Left renal pelvis (tissue), 4 donors: ENCODE results near the gene RALGAPA1. TPM values are rescaled to one million over a fixed set of nuclear protein-coding genes. Genes with fewer than 3 reads are reported as not detected.

Source experiments
- DNase-seq, 4 donors: peaks; one replicate each; pipeline ENCODE4 v3.0.0-alpha.2; 2013; ENCODE audit warnings: low read depth in 4 of 4, low spot score in 3 of 4
- polyA plus RNA-seq, 4 donors: library from polyadenylated mRNA; unstranded; fragments of 120-200 nt; gene quantifications; one replicate each; pipeline ENCODE4 v1.2.1, GENCODE V29; 2013; ENCODE audit not compliant: insufficient read length in 4 of 4

RALGAPA1 gene
- polyA plus RNA-seq, 4 donors = 38.9 to 48.1 (median 42.8) TPM

DNA sequence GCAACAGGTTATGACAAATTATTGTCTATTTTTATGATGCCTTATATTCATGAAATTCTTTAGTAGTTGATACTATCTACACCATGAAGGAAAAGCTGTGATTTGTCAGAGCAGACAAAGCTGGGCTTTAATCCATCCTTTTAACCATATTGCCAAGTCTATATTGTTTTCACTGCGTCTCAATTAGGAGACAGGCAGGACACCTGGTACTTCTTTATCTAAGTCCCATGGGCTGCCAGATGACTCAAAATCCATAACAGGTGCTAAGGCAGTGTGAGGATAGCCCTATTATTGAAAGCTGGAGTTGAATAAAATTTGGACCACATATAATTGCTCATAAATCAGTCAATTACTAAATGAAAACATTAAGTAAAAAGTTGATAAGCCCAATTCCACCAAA is 252.5 kb downstream of the RALGAPA1 start:
- DNase-seq = no peak

DNA sequence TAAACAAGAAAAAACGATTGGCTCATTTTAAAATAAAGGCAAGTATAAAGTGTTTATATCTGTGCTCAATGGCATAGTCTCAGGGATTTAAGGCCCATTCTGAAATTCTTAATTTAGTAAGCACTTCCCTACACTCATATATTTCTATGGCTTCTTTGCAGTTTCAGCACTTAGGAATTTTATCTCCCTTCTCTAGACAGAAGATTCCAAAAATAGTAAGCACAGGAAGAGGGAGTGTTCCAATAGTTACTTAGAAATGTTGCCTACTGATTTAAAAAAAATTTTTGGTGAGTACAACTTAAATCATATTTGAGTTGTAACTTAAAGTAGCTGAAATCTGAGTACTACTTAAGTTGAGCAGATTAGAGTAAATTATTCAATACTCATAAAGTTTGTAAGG is 255.3 kb downstream of the RALGAPA1 start:
- no peak for DNase-seq

DNA sequence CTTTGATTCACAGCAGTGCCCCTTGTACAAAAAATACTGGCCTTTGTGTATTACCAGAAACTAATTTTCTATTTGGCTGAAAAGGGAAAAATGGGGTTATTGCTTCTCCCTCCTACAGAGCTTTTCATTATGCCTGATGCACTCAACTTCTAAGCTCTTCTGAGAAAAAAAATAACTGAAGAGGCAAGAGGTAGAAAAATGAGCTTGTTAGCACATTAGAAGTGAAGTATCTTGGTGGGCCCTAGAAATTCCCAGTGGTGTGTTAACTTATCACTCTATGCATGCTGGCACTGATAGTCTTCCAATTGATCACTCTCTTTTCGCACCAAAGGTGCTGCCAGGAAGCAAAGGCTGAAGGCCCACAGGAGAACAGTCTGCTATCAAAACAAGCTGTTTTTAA is 258.0 kb downstream of the RALGAPA1 start:
- DNase-seq = no peak

DNA sequence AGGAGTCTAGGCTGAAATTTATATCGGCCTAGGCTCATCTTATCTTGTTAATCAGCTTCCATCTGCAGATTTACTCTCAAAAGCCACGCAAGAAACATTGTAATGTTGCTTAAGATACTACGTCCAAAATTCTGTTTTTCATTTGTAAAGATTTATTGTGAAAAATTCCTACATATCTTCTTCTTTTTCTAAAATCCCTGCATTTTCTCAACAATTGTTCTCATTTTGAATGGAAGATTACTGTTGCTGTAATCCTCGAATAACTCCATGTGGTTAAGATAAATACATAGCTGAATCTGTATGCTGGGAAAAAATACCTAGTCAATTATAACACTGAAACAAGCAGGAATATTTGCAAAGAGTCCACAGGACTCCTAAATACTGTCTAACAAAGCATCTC is 259.5 kb downstream of the RALGAPA1 start:
- no peak for DNase-seq

DNA sequence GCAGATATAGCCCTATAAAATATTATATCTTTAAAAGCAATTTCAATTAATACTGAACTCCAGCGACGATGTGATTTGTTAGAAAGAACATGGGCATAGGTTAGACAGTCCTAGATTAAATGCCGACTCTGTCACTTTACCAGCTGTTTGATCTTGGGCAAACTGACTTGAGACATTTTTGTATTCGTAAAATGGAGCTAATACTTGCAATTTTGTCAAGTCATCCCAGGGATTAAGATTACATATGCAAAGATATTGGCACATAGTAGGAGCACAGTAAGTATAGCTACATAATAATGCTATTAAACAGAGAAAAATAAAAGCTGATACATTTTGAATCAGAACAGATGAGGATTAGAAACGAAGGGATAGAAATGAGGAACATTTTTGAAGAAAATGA is 266.1 kb downstream of the RALGAPA1 start:
- no peak for DNase-seq

DNA sequence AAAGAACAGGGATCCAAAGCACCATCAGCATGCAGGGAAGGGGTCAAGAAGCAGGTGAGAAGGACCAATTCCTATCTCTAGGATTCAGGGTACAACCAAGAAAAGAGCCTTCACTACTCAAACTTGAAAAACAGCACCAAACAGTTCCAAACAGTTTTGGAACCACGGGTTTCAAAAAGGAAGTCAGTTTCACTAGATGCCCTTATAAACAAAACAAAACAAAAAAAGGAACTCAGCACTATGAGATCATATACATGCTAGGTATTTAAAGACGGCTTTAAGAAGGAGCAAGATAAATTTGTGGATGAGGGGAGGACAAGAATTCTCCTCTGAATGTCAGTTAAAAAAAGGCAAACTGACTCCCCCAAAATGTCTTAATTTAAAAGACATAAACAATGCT is 269.1 kb downstream of the RALGAPA1 start:
- no peak for DNase-seq

DNA sequence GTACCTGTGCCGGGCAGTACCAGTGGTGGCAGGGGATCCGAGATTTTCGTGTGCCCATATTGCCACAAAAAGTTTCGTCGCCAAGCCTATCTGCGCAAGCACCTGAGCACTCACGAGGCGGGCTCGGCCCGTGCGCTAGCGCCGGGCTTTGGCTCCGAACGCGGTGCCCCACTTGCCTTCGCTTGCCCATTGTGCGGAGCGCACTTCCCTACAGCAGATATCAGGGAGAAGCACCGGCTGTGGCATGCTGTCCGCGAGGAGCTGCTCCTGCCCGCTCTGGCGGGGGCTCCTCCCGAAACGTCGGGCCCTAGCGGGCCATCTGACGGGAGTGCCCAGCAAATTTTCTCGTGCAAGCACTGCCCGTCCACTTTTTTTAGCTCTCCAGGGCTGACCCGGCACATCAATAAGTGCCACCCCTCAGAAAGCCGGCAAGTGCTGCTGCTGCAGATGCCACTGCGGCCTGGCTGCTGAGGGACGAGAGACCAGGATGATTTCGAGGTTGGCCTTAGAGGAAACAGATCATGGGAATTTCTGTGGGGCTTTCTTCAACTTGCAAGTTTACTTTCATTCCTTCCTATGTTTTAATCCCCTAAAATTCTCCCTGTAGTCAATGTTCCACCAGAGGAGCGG is 273.5 kb downstream of the RALGAPA1 start:
- DNase-seq = no peak

DNA sequence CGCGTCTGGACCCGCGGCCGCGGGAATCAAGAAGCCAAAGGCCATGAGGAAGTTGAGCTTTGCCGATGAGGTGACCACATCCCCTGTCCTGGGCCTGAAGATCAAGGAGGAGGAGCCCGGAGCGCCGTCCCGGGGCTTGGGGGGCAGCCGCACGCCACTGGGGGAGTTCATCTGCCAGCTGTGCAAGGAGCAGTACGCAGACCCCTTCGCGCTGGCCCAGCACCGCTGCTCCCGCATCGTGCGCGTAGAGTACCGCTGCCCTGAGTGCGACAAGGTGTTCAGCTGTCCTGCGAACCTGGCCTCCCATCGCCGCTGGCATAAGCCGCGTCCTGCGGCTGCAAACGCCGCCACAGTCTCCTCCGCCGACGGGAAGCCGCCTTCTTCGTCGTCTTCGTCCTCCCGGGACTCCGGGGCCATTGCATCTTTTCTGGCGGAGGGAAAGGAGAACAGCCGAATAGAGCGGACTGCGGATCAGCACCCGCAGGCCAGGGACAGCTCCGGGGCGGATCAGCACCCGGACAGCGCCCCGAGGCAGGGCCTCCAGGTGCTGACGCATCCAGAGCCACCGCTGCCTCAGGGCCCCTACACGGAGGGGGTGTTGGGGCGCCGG is 274.1 kb downstream of the RALGAPA1 start:
- DNase-seq = peak; percentile 42 to 60 (median 54)

DNA sequence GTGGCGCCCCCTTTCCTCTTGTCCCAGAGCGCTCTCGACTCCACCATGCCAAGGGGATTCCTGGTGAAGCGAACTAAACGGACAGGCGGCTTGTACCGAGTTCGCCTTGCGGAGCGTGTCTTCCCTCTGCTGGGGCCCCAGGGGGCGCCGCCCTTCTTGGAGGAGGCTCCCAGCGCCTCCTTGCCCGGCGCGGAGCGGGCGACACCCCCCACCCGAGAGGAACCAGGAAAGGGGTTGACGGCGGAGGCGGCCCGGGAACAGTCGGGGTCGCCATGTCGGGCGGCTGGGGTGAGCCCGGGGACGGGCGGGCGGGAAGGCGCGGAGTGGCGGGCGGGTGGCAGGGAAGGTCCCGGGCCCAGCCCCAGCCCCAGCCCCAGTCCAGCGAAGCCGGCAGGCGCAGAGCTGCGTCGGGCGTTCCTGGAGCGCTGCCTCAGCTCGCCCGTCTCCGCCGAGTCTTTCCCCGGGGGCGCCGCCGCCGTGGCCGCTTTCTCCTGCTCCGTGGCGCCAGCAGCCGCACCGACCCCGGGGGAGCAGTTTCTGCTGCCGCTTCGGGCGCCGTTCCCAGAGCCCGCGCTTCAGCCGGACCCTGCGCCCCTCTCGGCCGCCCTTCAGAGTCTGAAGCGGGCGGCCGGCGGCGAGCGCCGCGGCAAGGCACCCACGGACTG is 274.8 kb downstream of the RALGAPA1 start:
- peak in 1 of 4 donors; percentile 0 for DNase-seq

DNA sequence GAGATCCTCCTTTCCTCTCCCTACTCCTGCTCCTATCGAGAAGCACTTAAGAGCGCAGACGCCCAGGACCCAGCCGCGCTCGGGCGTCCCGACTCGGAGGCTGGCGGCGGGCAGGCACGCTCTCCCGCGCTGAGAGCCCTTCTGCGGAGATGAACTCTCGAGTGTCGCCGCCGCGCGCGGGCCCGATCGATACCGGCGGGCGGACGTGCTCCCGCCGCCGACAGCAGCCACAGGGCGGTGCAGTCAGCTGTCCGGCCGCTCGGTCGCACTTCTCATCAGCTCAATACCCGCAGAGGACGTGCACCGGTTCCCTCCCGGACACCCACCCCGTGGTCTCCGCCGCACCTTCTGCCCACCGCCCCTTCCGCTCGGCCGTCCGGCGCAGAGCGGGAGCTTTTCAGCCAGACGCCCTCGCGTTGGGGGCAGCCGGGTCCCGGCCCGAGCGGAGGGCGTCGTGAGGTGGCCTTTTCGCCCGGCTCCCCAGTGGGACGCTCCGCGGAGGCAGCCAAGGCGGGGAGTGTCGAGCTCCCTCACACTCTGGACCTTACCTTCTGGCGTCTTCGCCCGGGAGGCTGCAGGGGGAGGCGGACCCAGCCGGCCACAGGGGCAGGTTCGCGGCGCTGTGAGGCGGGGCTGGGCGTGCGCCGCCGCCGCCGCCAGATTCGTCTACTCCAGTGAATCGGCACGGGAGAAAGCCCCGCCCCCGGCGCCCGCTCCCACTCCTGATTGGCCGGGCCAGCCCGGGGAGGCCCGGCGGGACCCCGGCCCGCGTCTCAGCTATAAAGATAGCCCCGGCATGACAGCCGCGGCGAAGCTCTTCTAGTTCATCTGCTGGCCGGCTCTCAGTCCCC is 275.5 kb downstream of the RALGAPA1 start, which contains the start of gene INSM2:
INSM2 (plus strand) TSS at position 808 of the 851 bp plus-strand sequence. CDS start 89 bp downstream, outside the sequence.
- peak in 2 of 4 donors; percentile 12 to 25 for DNase-seq

DNA sequence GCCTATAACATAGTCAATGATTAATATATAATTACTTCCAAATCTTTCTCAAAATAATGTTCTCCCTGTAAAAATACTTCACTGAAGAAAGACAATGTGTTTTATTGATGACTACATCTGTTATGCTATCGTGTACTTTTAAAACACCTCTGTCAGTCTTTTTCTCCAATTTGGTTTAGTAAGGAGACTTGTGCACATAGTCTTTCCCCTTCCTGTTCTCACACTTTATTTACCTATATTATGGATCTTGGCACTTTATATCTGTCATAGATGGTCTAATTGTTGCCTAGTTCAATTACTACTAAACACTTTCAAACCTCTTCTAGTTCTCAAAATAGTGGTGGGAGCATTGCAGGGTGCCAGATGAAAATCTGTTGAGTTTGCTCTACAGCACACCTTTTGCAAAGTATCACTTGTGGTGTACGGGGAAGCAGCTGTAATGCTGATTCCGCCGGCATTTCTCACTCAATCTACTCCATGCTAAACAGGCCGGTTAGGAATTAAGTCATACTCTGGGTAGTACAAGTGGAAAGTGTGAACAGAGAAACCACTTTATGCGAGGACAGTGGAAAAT is 276.2 kb downstream of the RALGAPA1 start:
- peak in 1 of 4 donors; percentile 5 for DNase-seq

DNA sequence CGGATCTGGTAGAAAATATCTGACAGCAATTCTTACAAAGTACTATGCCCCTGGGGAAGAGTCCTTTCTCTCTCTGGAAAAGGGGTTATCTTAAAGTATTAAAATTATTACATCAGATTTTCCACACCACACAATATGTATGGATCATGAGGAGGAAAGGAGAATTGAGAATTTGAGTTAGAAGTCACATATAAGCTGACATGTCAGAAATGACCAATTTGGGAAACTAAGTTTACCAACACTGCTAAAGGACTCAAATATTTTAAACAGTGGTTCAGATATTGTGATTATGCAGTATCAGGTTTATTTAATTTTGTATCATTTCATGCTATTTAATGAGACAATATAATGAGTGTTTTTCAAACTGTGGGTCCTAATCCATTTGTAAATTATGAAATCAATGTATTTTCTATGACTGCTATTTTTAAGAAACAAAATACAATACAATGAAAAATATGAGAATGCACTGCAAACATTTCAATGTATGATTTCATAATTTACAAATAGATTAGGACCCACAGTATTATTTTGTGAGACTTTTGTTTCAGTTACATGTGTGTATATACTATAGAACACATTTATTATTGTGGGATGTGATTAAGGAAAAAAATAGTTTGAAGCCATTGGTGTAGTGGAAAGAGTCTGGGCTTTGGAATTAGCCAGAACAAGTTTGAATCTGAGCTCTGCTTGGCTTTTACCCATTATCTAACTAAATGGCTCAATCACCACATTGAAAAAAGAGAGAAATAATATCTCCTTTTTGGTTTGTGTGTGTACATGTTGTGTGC is 276.9 kb downstream of the RALGAPA1 start:
- no peak for DNase-seq

DNA sequence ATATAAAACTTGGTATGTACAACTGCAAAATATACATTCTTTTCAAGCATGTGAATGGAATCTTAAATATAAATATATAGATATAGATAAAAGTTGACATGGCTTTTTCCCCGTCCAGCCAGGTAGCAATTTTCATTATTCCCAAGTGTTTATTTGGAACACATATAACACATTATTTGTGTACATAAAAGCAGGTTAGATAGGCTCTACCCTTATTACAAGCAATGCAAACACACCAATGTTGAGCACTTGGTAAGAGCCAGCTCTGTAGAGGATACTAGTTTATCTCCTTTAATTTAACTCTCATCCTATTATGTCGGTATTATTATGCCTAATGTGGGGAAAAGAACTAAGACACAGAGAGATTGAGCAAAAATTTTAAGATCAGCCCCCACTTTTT is 282.1 kb downstream of the RALGAPA1 start:
- no peak for DNase-seq

DNA sequence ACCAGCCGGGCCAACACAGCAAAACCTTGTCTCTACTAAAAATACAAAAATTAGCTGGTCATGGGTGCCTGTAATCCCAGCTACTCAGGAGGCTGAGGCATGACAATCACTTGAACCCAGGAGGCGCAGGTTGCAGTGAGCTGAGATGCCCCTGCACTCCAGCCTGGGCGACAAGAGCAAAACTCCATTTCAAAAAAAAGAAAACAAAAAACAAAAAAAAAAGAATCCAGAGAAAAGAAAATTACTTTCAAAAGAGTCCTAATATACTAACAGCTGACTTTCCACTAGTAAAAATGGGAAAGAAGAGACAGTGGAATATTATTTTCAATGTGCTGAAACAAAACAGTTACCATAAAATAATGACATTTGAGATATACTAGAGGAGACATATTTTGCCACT is 283.4 kb downstream of the RALGAPA1 start:
- DNase-seq = no peak

DNA sequence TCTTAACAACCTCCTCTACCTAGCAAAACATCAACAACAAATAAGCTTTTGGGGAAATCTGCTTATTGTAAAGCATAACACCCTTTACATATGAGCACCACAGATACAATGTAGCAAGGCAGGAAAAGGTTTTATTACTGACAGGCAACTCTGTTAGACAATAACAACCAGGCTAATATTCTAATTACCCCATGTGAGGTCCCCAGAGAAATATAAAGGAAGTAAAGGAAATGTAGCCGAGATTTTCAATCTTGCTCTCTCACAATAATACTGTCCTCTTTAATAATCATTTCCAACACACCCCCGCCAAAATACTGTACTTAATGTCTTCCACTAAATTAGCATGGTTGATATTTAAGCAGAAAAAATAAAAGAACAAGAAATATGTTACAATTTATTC is 289.1 kb downstream of the RALGAPA1 start:
- DNase-seq = no peak

DNA sequence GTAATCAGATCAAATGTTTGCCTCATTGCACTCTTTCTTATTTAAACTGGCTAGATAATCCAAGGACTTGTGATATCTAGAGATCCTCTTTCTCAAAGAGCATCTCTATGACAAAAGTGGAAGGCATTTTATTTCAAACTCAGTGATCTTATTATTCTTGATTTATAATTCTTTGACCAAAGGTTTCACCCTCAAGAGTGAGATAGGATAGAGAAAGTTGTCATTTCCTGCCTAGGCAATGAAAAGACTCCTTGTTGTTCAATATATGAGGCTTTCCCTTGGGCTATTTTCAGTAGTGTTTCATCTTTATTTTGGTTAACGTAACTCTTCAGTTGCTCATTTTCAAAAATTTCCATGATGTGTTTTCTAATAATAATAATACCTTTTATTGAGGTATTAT is 293.2 kb downstream of the RALGAPA1 start:
- no peak for DNase-seq

DNA sequence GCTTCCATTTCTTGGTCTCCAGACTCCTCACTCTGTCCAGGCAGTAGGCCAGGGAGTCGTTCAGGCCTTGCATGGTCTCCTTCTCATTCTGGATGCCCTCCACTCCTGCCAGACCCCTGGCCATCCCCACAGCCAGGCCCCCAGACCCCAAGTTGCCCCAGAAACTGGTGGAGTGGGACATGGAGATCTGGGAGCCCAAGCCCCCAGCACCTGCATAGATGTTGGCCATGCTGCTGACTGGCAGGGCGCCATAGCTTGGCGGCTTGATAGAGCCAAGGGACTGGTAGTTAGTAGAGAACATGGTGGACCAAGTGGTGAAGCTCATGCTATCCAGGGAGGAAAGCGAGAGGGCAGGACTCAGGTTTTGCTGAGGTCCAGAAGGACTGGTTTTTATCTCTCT is 296.3 kb downstream of the RALGAPA1 start:
- DNase-seq = no peak

DNA sequence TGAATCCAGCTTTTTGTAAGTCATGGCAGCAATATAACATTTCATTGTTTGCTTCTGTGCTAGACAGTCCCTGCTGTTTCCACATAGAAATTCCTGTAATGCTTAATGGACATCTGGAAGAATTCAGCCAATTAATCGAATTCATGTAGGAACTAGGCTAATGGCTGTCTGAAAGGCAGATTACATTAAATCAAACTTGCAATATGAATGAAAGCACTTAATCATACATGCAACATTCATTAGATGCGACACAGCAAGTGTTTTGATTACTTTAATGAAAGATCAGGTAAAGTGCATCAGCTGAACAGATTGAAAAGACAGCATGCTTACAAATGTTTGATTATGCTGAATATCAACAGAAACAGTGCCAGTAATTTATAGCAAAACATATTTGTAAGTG is 299.2 kb downstream of the RALGAPA1 start:
- DNase-seq = no peak

DNA sequence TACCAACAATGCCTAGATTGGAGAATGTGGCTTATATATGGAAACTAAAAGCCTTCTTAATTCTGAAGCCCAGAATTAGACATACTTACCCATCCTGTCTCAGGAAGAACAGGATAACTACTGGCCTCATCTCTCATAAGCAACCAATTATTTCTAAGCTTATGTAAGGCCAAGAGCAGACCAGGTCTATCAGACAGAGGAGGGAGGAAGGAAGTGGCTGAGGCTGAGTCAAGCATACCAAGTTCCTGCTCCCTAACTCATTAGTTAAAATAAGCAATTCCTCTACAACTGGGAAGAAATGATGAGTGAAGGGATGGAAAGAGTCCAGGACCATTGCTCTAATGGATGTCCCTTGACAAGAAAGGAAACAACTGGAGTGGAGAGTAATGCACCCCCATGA is 302.2 kb downstream of the RALGAPA1 start:
- DNase-seq = no peak

DNA sequence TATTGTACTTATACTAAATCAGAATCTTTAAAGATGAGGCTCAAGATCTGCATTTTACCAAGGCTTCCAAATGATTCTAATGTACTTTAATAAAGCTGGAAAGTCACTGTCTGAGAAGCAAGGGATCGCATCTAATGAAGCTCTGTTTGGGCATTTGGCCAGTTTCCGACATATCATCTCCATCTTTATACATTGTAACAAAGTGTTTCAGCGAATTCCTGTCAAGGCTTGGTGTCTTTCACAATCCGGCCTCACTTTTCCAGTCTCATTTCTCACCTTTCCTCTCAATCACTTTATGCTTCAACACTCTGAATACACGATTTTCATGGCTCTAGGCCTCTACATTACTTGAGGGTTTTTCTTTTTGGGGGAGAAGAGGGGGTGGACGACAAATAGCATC is 302.6 kb downstream of the RALGAPA1 start:
- no peak for DNase-seq
